GM23248 (cell line): ENCODE data around the gene MBNL3. TPM values are rescaled to one million over a fixed set of nuclear protein-coding genes. Genes with fewer than 3 reads are reported as not detected.

Experiments used
- DNase-seq: peaks from one replicate; pipeline ENCODE4 v3.0.0-alpha.2; 2015
- H2AFZ ChIP-seq: fragments of 200-600 bp; sonication (generic); 2 replicates; pipeline ENCODE4 v1.6.1; 2016; ENCODE audit warnings: antibody characterized with exemption
- H3F3A ChIP-seq: fragments of 200-600 bp; sonication (generic); 2 replicates; pipeline ENCODE4 v1.6.1; 2016; ENCODE audit warnings: mild to moderate bottlenecking, antibody characterized with exemption, mixed run types; ENCODE audit not compliant: insufficient read depth
- H3K27ac ChIP-seq: fragments of 200-600 bp; sonication (generic); 2 replicates; pipeline ENCODE4 v1.5.1; 2016; ENCODE audit warnings: mild to moderate bottlenecking
- H3K27me3 ChIP-seq: fragments of 200-600 bp; sonication (generic); replicated peaks from 2 replicates; pipeline ENCODE4 v1.6.1; 2016; ENCODE audit warnings: mild to moderate bottlenecking; ENCODE audit not compliant: insufficient read depth
- H3K36me3 ChIP-seq: fragments of 200-600 bp; sonication (generic); 2 replicates; pipeline ENCODE4 v1.6.1; 2016; ENCODE audit warnings: low read depth, mild to moderate bottlenecking
- H3K4me1 ChIP-seq: fragments of 200-600 bp; sonication (generic); 2 replicates; pipeline ENCODE4 v1.6.1; 2016; ENCODE audit warnings: mild to moderate bottlenecking; ENCODE audit not compliant: insufficient read depth
- H3K4me2 ChIP-seq: fragments of 200-600 bp; sonication (generic); one replicate; pipeline ENCODE4 v1.6.1; 2016; ENCODE audit warnings: mild to moderate bottlenecking; ENCODE audit not compliant: unreplicated experiment
- H3K4me3 ChIP-seq: fragments of 200-600 bp; sonication (generic); 2 replicates; pipeline ENCODE4 v1.5.1; 2016; ENCODE audit warnings: mild to moderate bottlenecking
- H3K79me2 ChIP-seq: fragments of 200-600 bp; sonication (generic); 2 replicates; pipeline ENCODE4 v1.6.1; 2016; ENCODE audit warnings: mild to moderate bottlenecking; ENCODE audit not compliant: insufficient read depth
- H3K9ac ChIP-seq: fragments of 200-600 bp; sonication (generic); 2 replicates; pipeline ENCODE4 v1.6.1; 2016; ENCODE audit warnings: mild to moderate bottlenecking
- H3K9me2 ChIP-seq: fragments of 200-600 bp; sonication (generic); 2 replicates; pipeline ENCODE4 v1.6.1; 2016; ENCODE audit warnings: mixed run types, mild to moderate bottlenecking, moderate library complexity; ENCODE audit not compliant: insufficient read depth
- H3K9me3 ChIP-seq: fragments of 200-600 bp; sonication (generic); one replicate; pipeline ENCODE4 v1.6.1; 2017; ENCODE audit warnings: low read depth
- H4K20me1 ChIP-seq: fragments of 200-600 bp; sonication (generic); 2 replicates; pipeline ENCODE4 v1.6.0; 2016; ENCODE audit not compliant: insufficient read depth
- EZH2 ChIP-seq: fragments of 200-600 bp; sonication (generic); IDR thresholded peaks from 2 replicates; pipeline ENCODE4 v1.6.1; 2018; ENCODE audit warnings: antibody characterized with exemption, mild to moderate bottlenecking; ENCODE audit not compliant: insufficient read depth, poor library complexity, severe bottlenecking
- EZH2phosphoT487 ChIP-seq: fragments of 200-600 bp; sonication (generic); IDR thresholded peaks from 2 replicates; pipeline ENCODE4 v1.6.1; 2018; ENCODE audit warnings: antibody characterized with exemption, moderate library complexity, mild to moderate bottlenecking, low read depth; ENCODE audit not compliant: insufficient read depth
- WGBS, 2 experiments: methylation state at CpG; one replicate each; pipeline ENCODE4 v1.1.6; 2015 to 2017; ENCODE audit warnings: low lambda C conversion rate in 2 of 2, low coverage in 1 of 2; ENCODE audit errors: missing lambda C conversion rate in 2 of 2; 5-methylcytosine and 5-hydroxymethylcytosine counted together
- in situ Hi-C: fragments of 300-500 bp; cut with MboI; formaldehyde crosslinking; loops from 2 replicates; pipeline ENCODE4 v1.15.0; 2020
- polyA plus RNA-seq: library from polyadenylated mRNA; unstranded; fragments of >200 nt; fragmentation: Nextera tagmentation; extraction: Ambion mirVana; gene quantifications from 2 replicates; pipeline ENCODE4 v1.2.1, GENCODE V29; 2016
- total RNA-seq: library from RNA; depleted of rRNA; stranded (reverse); fragments of >200 nt; shearing (Covaris generic); gene quantifications from 2 replicates; pipeline ENCODE4 v1.2.3, GENCODE V29; 2014

Gene MBNL3
- total and polyA plus RNA-seq, 2 experiments from 2014 or later: 0.88 to 2.4 TPM

DNA sequence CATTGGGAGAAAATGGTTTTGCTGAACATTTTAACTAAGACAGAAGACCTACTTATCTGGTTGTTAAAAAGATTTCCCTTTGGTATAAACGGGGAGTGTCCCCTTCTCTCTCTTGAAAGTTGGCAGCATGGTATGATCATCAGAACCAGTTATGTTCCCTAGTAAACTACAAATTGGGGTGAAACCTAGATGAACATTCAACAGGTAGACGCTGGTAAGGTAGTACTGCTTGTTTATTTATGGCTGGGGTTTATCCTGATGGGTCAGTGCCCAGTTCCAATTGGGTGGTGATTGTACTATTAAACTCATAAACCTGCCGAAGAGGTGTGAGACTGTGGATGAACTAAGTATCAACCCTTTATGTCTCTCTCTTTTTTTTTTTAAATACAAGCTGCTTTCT, 100.5 kb downstream of the MBNL3 start:
- TF ChIP-seq EZH2phosphoT487 (no peak), EZH2 (no peak)
- Histone ChIP-seq H2AFZ (no peak overlapping the region), H3F3A (no peaks in the 10 kb centered on the region), H3K9me3 (no peaks in the 10 kb centered on the region), H3K27ac (no peak overlapping the region), H3K36me3 (no peaks in the 10 kb centered on the region), H3K9ac (no peak overlapping the region), H3K79me2 (no peaks in the 10 kb centered on the region), H3K4me1 (no peaks in the 10 kb centered on the region), H3K9me2 (no peaks in the 10 kb centered on the region), H3K27me3 (no peaks in the 10 kb centered on the region), H3K4me2 (no peak overlapping the region), H4K20me1 (no peaks in the 10 kb centered on the region), H3K4me3 (no peak overlapping the region)
- WGBS, 2 experiments: 62 to 66% methylated on average over 3 of the region's 3 CpGs
- in situ Hi-C loops: no loop called here
- no peak for DNase-seq

DNA sequence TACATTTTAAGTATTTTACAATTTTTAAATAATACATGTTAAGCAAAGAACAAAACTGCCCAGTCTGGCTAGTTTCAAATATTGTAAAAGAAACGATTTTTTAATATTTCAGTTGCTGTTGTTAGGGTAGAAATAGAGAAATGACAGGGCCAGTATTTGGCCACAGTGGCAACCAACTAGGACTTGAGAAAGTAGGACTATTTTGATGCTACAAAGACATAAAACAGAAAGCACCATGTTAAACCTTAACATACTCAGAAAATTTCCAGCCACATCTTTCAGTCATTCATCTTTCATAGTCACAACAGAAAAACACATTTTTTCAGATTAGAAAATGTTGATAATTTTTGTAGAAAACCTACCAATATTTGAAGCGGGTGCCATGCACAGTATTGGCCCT, 104.5 kb downstream of the MBNL3 start:
- Histone ChIP-seq H3K4me2 (no peak overlapping the region), H3K27me3 (no peaks in the 10 kb centered on the region), H3K4me3 (no peak overlapping the region), H3K27ac (no peak overlapping the region), H4K20me1 (no peaks in the 10 kb centered on the region), H3K9ac (no peak overlapping the region), H3K9me3 (no peaks in the 10 kb centered on the region), H3K4me1 (no peaks in the 10 kb centered on the region), H3F3A (no peaks in the 10 kb centered on the region), H3K36me3 (no peaks in the 10 kb centered on the region), H2AFZ (no peak overlapping the region), H3K9me2 (no peaks in the 10 kb centered on the region), H3K79me2 (no peaks in the 10 kb centered on the region)
- DNase-seq: no peak
- 68 to 72% methylated on average over 2 of the region's 2 CpGs for WGBS, 2 experiments
- TF ChIP-seq EZH2phosphoT487 (no peak), EZH2 (no peak)
- in situ Hi-C loops: no loop called here

DNA sequence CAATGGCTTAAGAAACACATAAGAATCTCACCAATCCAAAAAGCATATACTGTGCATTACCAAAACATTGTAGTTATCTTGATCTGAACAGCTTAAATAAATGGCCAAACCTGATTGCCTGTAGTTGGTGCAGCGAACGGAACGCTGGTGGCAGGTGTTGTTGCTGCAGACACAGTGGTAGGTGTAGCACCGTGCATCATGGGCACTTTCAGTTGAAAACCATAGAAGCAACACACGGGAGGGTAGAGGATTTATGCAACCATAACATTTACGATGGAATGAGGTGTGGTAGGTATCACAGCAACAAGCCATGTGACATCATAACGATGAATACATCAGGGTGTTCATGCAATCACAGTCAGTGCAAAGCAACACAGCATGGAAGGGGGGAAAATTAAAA, 106.8 kb downstream of the MBNL3 start:
- Histone ChIP-seq H3K4me3 (no peak overlapping the region), H3K27ac (no peak overlapping the region), H3K9ac (no peak overlapping the region), H3K79me2 (no peaks in the 10 kb centered on the region), H3K36me3 (no peaks in the 10 kb centered on the region), H4K20me1 (no peaks in the 10 kb centered on the region), H3K4me2 (no peak overlapping the region), H3F3A (no peaks in the 10 kb centered on the region), H3K9me2 (no peaks in the 10 kb centered on the region), H3K4me1 (no peaks in the 10 kb centered on the region), H3K9me3 (no peaks in the 10 kb centered on the region), H2AFZ (no peak overlapping the region), H3K27me3 (no peaks in the 10 kb centered on the region)
- TF ChIP-seq EZH2phosphoT487 (no peak), EZH2 (no peak)
- DNase-seq: no peak
- 90 to 93% methylated on average over 7 of the region's 7 CpGs for WGBS, 2 experiments
- in situ Hi-C loops: no loop called here

DNA sequence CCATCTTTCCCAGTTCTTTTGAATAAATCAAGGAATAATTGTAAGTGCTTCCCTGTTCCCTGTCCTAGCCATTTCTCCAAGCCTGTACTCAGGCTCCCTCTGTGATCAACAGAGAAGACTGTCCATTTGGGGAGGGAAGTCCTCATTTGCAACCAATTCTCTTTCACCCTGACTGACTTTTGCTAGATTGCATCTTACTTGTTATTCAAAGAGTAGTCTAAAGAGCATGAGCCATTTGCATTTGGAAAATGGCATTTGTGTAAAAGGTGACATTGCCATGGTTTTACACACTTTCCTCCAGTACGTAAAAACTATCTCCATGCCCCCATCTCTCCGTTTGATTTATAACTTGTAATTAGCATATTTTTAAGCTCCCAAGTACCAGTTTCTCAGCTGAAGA, 110.6 kb downstream of the MBNL3 start:
- H3K27me3 ChIP-seq: no peaks in the 10 kb centered on the region
- H3K4me2 ChIP-seq: no peak overlapping the region
- in situ Hi-C loops: no loop called here
- no peaks in the 10 kb centered on the region for H4K20me1 ChIP-seq
- H3K36me3 ChIP-seq: no peaks in the 10 kb centered on the region
- no peaks in the 10 kb centered on the region for H3K9me2 ChIP-seq
- no peaks in the 10 kb centered on the region for H3K9me3 ChIP-seq
- no peaks in the 10 kb centered on the region for H3F3A ChIP-seq
- 96 to 98% methylated on average over 2 of the region's 2 CpGs for WGBS, 2 experiments
- TF ChIP-seq EZH2phosphoT487 (no peak), EZH2 (no peak)
- no peak overlapping the region for H3K9ac ChIP-seq
- H3K4me3 ChIP-seq: no peak overlapping the region
- H3K4me1 ChIP-seq: no peaks in the 10 kb centered on the region
- H3K79me2 ChIP-seq: no peaks in the 10 kb centered on the region
- DNase-seq: no peak
- H3K27ac ChIP-seq: no peak overlapping the region
- H2AFZ ChIP-seq: no peak overlapping the region

DNA sequence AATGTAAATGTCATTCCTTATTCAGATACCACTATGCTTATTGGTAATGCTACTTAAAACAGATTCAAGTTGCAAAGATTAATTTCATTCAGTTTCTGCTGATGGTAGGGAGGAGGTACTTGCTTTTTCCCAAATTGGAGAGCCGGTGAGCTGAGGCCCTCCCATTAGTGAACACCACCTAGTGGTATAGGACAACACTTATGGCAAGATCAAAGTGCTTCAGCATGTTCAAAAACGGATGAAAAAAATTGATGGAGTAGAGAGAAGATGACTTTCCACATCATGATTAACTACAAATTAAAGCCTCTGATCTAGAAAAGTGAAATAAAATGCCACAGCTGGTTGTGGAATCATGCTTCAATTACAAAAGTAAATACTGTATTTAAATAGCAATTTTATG, 112.9 kb downstream of the MBNL3 start:
- 56 to 57% methylated on average over 2 of the region's 2 CpGs for WGBS, 2 experiments
- Histone ChIP-seq H4K20me1 (no peaks in the 10 kb centered on the region), H3K79me2 (no peaks in the 10 kb centered on the region), H3K4me2 (no peak overlapping the region), H3K9me2 (no peaks in the 10 kb centered on the region), H3K9me3 (no peaks in the 10 kb centered on the region), H3K4me3 (no peak overlapping the region), H3F3A (no peaks in the 10 kb centered on the region), H3K4me1 (no peaks in the 10 kb centered on the region), H2AFZ (no peak overlapping the region), H3K36me3 (no peaks in the 10 kb centered on the region), H3K27ac (no peak overlapping the region), H3K27me3 (no peaks in the 10 kb centered on the region), H3K9ac (no peak overlapping the region)
- in situ Hi-C loops: no loop called here
- peak; percentile 8 for DNase-seq
- no peak for TF ChIP-seq EZH2phosphoT487
- no peak for TF ChIP-seq EZH2
